Keratinocyte (primary cell): ENCODE data around the gene METTL22. TPM values are rescaled to one million over a fixed set of nuclear protein-coding genes. Genes with fewer than 3 reads are reported as not detected.
A peak's percentile ranks its signal among the peaks of the same experiment; 100 is the strongest.

Experiments used
- DNase-seq: peaks from one replicate; pipeline ENCODE4 v3.0.0-alpha.2; 2011; ENCODE audit warnings: low read depth, missing footprints, low spot score
- FAIRE-seq: peaks from 2 replicates; lab custom pipeline; 2011; peaks lifted over from hg19 to GRCh38; lab: Jason Lieb, UNC
- H2AFZ ChIP-seq: 2 replicates; pipeline ENCODE4 v1.6.0; 2012; ENCODE audit warnings: low read length, control low read depth, inconsistent platforms; ENCODE audit not compliant: control insufficient read depth
- H3K27ac ChIP-seq: 2 replicates; pipeline ENCODE4 v1.5.1; 2011; ENCODE audit warnings: low read length; ENCODE audit not compliant: control insufficient read depth, insufficient read depth
- H3K27me3 ChIP-seq: 3 replicates; pipeline ENCODE4 v1.6.0; 2011; ENCODE audit warnings: low read length; ENCODE audit not compliant: control insufficient read depth, insufficient read depth; ENCODE audit errors: extremely low read depth
- H3K36me3 ChIP-seq, 2 experiments: 2 replicates in 1 of 2; 3 replicates in 1 of 2; pipeline ENCODE4 v1.5.1; 2011; ENCODE audit warnings: low read length in 2 of 2, mild to moderate bottlenecking in 1 of 2; ENCODE audit not compliant: control insufficient read depth in 2 of 2, insufficient read depth in 2 of 2; ENCODE audit errors: extremely low read depth in 1 of 2
- H3K4me1 ChIP-seq: 3 replicates; pipeline ENCODE4 v1.5.1; 2011; ENCODE audit warnings: low read length; ENCODE audit not compliant: control insufficient read depth, insufficient read depth; ENCODE audit errors: extremely low read depth
- H3K4me2 ChIP-seq: 3 replicates; pipeline ENCODE4 v1.6.0; 2011; ENCODE audit warnings: low read depth, low read length; ENCODE audit not compliant: control insufficient read depth, insufficient read depth; ENCODE audit errors: extremely low read depth
- H3K4me3 ChIP-seq, 3 experiments: fragments of 200-600 bp in 1 of 3; sonication (generic) in 1 of 3; 2 replicates in 2 of 3; 3 replicates in 1 of 3; pipeline ENCODE4 v1.5.1; 2011 to 2016; ENCODE audit warnings: low read length in 3 of 3, mild to moderate bottlenecking in 3 of 3, control low read depth in 2 of 3, inconsistent platforms in 1 of 3, low read depth in 1 of 3, mixed read lengths in 1 of 3, mixed run types in 1 of 3, moderate library complexity in 1 of 3; ENCODE audit not compliant: control insufficient read depth in 2 of 3, insufficient read depth in 2 of 3; ENCODE audit errors: extremely low read depth in 1 of 3
- H3K79me2 ChIP-seq: 2 replicates; pipeline ENCODE4 v1.6.0; 2012; ENCODE audit warnings: low read length; ENCODE audit not compliant: control insufficient read depth, insufficient read depth
- H3K9ac ChIP-seq: 3 replicates; pipeline ENCODE4 v1.6.0; 2011; ENCODE audit warnings: low read length; ENCODE audit not compliant: control insufficient read depth, insufficient read depth; ENCODE audit errors: extremely low read depth
- H3K9me1 ChIP-seq: 3 replicates; pipeline ENCODE4 v1.6.0; 2011; ENCODE audit warnings: low read length; ENCODE audit not compliant: control insufficient read depth, insufficient read depth; ENCODE audit errors: extremely low read depth
- H3K9me3 ChIP-seq: 2 replicates; pipeline ENCODE4 v1.5.1; 2012; ENCODE audit warnings: low read depth, low read length; ENCODE audit not compliant: control insufficient read depth
- H4K20me1 ChIP-seq: 3 replicates; pipeline ENCODE4 v1.6.0; 2011; ENCODE audit warnings: low read length; ENCODE audit not compliant: control insufficient read depth, insufficient read depth; ENCODE audit errors: extremely low read depth
- CTCF ChIP-seq, 3 experiments: IDR thresholded peaks in 1 of 3; conservative IDR thresholded peaks in 1 of 3; optimal IDR thresholded peaks in 1 of 3; 2 replicates in 2 of 3; 3 replicates in 1 of 3; pipeline versions ENCODE3 to v1.5.1; 2011; ENCODE audit warnings: low read length in 3 of 3, mild to moderate bottlenecking in 3 of 3, moderate library complexity in 2 of 3, control low read depth in 1 of 3, inconsistent platforms in 1 of 3; ENCODE audit not compliant: insufficient read depth in 2 of 3; ENCODE audit errors: extremely low read depth in 1 of 3
- EZH2 ChIP-seq: IDR thresholded peaks from one replicate; pipeline ENCODE4 v1.6.1; 2012; ENCODE audit warnings: inconsistent platforms, mild to moderate bottlenecking, low read length, moderate library complexity
- dilution Hi-C: fragments of 300-500 bp; cut with MboI; formaldehyde crosslinking; loops from one replicate; pipeline ENCODE4 v1.7.0; 2020; ENCODE audit warnings: low sequenced_read_pairs; ENCODE audit not compliant: extremely low pct_ligation_motif_present
- polyA plus RNA-seq, 5 experiments: library from polyadenylated mRNA; depleted of rRNA in 3 of 5; stranded (reverse) in 3 of 5; stranded (forward) in 1 of 5; unstranded in 1 of 5; fragments of >200 nt; gene quantifications; 1 replicate in 1 of 5; 2 replicates in 3 of 5; 3 replicates in 1 of 5; pipeline versions ENCODE4 v1.2.1 to v1.2.3, GENCODE V29; 2011 to 2012; ENCODE audit warnings: missing spikeins in 2 of 5, low read depth in 1 of 5, low replicate concordance in 1 of 5

The METTL22 gene
- polyA plus RNA-seq, 1 donor (not counting 4 experiments of a cell fraction or from before 2014, with no cell fraction given), result 31.1 TPM

GRCh38 chr16:8589057-8589899 lies 32.2 kb upstream of the METTL22 start:
- H3K9me3 ChIP-seq, result peaks cover 3% of the 10 kb centered on the region
- no peak for DNase-seq
- H3K27ac ChIP-seq, result no peak overlapping the region
- no peak overlapping the region for H3K9ac ChIP-seq
- no peaks in the 10 kb centered on the region for H3K9me1 ChIP-seq
- no peaks in the 10 kb centered on the region for H3K79me2 ChIP-seq
- no peaks in the 10 kb centered on the region for H3K36me3 ChIP-seq
- H2AFZ ChIP-seq, result no peak overlapping the region
- H3K27me3 ChIP-seq, result peaks cover 41% of the 10 kb centered on the region
- dilution Hi-C loops, result no loop called here
- H3K4me2 ChIP-seq, result peak overlapping the region; percentile 41
- peak overlapping the region in 2 of 3 experiments; percentile 6 to 20 for H3K4me3 ChIP-seq
- no peak for FAIRE-seq
- no peaks in the 10 kb centered on the region for H4K20me1 ChIP-seq
- H3K4me1 ChIP-seq, result peaks cover 5% of the 10 kb centered on the region
- TF ChIP-seq CTCF (optimal IDR thresholded peaks at IDR 0.05 in 1 of 3, IDR thresholded peaks at IDR 0.05 in 1 of 3, conservative IDR thresholded peaks at IDR 0.05 in 1 of 3; ENCODE audit: extremely low read depth in 1 of 3, insufficient read depth in 2 of 3, low read length in 3 of 3), result no peak
- TF ChIP-seq EZH2, result peak; percentile 68

DNA sequence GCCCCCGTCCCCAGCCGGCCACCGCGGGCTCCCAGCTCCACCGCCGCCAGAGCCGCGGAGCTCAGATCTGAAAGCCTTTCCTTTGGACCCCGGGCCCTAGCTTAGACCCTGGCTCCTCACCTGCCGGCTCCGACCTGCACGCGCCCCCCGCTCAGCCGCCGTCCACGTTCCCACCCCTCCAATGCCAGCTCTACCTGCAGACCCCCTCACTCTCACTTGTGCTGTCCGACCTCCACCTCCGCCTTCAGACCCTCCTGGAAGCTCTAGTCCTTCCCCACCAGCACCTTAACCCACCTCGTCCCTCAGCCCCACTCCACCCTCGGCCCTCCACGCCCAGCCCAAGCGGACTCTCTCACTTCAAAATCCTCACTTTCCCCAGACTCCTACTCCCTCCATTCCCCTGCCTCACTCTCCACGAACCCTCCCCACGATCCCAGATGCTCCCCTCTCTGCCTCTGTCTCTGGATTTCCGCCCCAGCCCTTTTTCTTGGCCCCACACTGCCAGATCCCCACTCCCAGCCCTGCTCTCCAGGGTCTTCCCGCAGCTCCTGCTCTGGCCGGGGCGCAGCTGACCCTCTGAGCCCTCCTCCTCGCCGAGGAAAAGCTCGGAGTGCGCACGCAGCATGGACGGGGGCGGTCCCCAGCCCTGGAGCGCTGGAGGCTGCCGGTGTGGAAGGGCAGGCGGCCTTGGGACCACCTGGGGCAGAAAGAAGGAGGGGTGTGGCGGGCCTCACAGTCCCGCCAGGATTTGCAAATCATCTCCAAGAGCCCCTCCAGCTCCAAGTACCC lies 31.4 kb upstream of the METTL22 start, which contains the start of gene TMEM114:
TSS of gene TMEM114 (minus strand) at position 612 of the 789 bp plus-strand sequence. CDS start 673 bp downstream, outside the sequence.
- Histone ChIP-seq H3K9me1 (no peaks in the 10 kb centered on the region), H3K4me3 (peak within 1 kb of the TSS in 2 of 3 experiments; percentile 6 to 20), H3K4me1 (peaks cover 9% of the 10 kb centered on the region), H3K9ac (no peak within 1 kb of the TSS), H3K27me3 (peaks cover 41% of the 10 kb centered on the region), H3K9me3 (peaks cover 3% of the 10 kb centered on the region), H2AFZ (no peak within 1 kb of the TSS), H3K4me2 (peak within 1 kb of the TSS; percentile 41), H3K36me3 (no peaks in the 10 kb centered on the region), H4K20me1 (no peaks in the 10 kb centered on the region), H3K79me2 (no peaks in the 10 kb centered on the region), H3K27ac (no peak within 1 kb of the TSS)
- DNase-seq, result no peak
- FAIRE-seq, result no peak
- dilution Hi-C loops, result no loop called here
- no peak for TF ChIP-seq CTCF (optimal IDR thresholded peaks at IDR 0.05 in 1 of 3, IDR thresholded peaks at IDR 0.05 in 1 of 3, conservative IDR thresholded peaks at IDR 0.05 in 1 of 3; ENCODE audit: extremely low read depth in 1 of 3, insufficient read depth in 2 of 3, low read length in 3 of 3)
- TF ChIP-seq EZH2, result peak; percentile 84
